BLaER1 (cell line): ENCODE results near the gene LGALS3BP.

Experiments
- H3K27ac ChIP-seq: shearing (Covaris generic); formaldehyde crosslinking; 2 replicates; pipeline ENCODE4 v1.8.1; 2022
- H3K27me3 ChIP-seq: shearing (Covaris generic); formaldehyde crosslinking; 2 replicates; pipeline ENCODE4 v1.8.1; 2022
- H3K36me3 ChIP-seq: shearing (Covaris generic); formaldehyde crosslinking; 2 replicates; pipeline ENCODE4 v1.8.1; 2022
- H3K4me1 ChIP-seq: shearing (Covaris generic); formaldehyde crosslinking; 2 replicates; pipeline ENCODE4 v1.8.1; 2022
- H3K4me2 ChIP-seq: shearing (Covaris generic); formaldehyde crosslinking; 2 replicates; pipeline ENCODE4 v1.8.1; 2022
- H3K4me3 ChIP-seq: shearing (Covaris generic); formaldehyde crosslinking; 2 replicates; pipeline ENCODE4 v1.8.1; 2022
- H3K9ac ChIP-seq: shearing (Covaris generic); formaldehyde crosslinking; 2 replicates; pipeline ENCODE4 v1.8.1; 2022
- H3K9me3 ChIP-seq: shearing (Covaris generic); formaldehyde crosslinking; 2 replicates; pipeline ENCODE4 v1.8.1; 2022
- H4K20me1 ChIP-seq: shearing (Covaris generic); formaldehyde crosslinking; 2 replicates; pipeline ENCODE4 v1.8.1; 2022
- Cebpa-rat ChIP-seq: shearing (Covaris generic); IDR thresholded peaks from 2 replicates; pipeline ENCODE4 v1.8.1; 2022

The LGALS3BP gene

DNA sequence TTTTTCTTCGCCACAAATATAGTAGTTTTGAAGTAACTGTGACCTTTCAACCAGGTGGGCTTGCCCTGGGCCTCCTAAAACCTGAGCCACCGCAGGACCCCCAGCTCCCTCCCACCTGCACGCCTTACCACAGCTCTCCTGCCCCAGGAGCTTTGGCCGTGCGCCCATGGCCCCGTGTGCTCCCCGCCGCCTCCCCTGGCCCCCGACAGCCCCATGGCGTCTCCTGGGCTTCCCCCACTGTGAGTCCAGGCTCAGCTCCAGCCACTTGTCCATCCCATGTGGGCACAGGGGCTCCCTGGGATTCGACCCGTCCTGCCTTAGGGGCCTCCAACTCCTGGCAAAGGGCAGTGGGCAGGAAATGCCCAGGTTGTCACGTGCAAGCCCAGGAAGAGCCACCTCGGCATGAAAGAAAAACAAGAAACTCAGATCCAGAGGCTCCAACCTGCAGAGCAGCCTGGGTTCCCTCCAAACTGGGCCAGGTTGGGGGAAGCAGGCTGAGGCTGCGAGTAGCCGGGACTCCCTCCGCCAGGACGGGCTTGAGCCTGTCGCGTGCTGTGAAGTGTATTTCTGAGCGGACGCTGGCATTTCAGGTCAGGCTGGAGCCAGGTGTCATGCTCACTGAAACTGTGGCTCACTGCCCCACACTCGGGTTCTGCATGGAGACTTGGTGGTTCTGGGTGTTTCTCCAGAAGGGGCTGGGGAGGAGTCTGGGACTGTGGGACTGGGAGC lies 5.8 kb downstream of the LGALS3BP start:
- Histone ChIP-seq H3K4me1 (peaks cover 76% of the 10 kb centered on the region), H3K4me3 (no peak overlapping the region), H3K4me2 (no peak overlapping the region), H3K27me3 (no peaks in the 10 kb centered on the region), H3K9ac (no peak overlapping the region), H3K27ac (no peak overlapping the region), H3K36me3 (peaks cover 49% of the 10 kb centered on the region), H4K20me1 (peaks cover 57% of the 10 kb centered on the region), H3K9me3 (no peaks in the 10 kb centered on the region)
- TF ChIP-seq Cebpa-rat = no peak

DNA sequence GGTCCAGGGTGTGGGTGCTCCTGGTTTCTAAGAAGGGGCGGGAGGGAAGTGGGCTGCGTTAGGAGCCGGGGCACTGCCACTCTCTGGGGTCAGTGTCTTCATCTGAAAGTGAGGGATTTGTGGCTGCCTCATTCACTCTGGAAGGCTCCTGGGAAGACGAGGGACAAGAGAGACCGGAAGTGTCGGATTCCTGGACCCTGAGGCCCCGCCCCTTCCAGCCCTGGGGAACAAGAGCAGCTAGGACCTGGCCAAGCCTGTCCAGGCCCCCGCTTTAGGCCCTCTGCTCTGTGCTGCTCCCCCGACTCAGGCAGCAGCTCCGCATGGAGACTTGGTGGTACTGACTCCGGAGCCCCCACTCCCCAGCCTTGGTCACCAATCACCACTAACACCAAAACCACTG lies 6.5 kb downstream of the LGALS3BP start:
- no peak overlapping the region for H3K27ac ChIP-seq

DNA sequence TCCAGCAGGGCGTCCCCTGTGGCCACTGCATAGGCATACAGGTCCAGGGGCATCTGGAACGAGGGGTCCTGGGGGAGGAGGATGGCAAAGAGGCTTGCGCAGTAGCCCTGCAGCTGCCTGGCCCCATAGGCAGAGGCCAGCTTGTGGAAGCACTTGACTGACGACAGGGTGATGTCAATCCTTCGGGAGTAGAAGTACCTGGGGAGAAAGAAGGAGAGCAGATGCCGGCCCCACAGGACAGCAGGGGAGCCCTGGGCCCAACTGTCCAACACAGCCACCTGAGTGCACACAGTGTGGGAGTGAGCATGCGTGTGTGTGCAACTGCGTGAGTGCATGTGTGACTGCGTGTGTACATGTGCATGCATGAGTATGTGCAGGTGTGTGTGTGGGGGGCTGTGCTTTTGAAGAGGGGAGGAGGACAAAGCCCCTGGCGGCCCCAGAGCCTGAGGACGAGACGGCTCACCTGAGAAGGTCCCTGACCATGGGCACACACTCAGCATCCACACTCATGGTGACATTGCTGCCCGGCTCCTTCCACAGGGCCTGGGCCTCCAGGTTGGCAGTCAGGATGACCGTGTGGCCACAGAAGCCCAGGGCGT lies 7.1 kb downstream of the LGALS3BP start:
- TF ChIP-seq Cebpa-rat = no peak
- peaks cover 76% of the 10 kb centered on the region for H3K4me1 ChIP-seq

More for the DNA sequence above, 6.5 kb downstream of the LGALS3BP start:
- Histone ChIP-seq H3K36me3 (peaks cover 49% of the 10 kb centered on the region), H3K9me3 (no peaks in the 10 kb centered on the region), H4K20me1 (peaks cover 56% of the 10 kb centered on the region), H3K9ac (no peak overlapping the region), H3K4me2 (no peak overlapping the region), H3K27me3 (no peaks in the 10 kb centered on the region), H3K4me3 (no peak overlapping the region), H3K4me1 (peaks cover 76% of the 10 kb centered on the region)
- no peak for TF ChIP-seq Cebpa-rat

DNA sequence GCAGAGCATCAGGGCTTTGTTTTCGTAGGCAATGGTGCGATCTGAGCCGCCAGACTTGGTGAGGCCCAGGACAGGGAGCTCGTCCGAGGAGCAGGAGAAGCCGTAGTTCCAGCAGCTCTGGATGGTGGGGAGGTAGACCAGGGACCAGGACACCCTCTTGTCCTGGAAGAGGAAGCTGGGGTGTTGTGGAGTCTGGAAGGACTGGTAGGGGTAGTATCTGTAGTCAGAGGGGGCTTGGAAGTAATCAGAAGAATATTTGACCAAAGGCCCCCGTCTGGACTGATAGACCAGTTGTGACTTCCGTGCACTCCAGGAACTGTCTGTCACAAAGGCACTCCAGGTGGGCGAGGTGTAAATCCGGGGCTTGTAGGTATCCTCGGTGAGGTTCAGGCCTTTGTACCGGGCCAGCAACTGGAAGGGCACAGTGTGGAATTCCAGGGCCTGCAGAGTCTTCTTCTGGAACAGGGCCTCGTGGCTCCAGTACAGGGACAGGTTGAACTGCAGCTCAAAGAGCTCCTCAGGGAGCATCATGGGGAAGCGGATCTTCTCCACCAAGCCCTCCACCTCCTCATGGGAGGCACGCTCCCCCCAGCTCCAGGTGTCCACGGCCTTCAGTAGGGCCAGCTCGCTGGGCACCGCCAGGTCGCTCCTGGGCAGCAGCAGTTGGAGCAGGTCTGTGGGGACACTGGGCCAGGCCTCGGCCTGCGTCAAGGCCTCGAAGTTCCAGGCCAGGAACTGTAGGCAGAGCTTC lies 7.8 kb downstream of the LGALS3BP start:
- peak overlapping the region; percentile 36; the same call in 1 of the 2 replicates for H3K9ac ChIP-seq
- peak overlapping the region; percentile 89 for H3K4me2 ChIP-seq
- H4K20me1 ChIP-seq = peaks cover 43% of the 10 kb centered on the region
- H3K9me3 ChIP-seq = no peaks in the 10 kb centered on the region
- H3K27me3 ChIP-seq = no peaks in the 10 kb centered on the region
- peaks cover 47% of the 10 kb centered on the region for H3K36me3 ChIP-seq
- peaks cover 76% of the 10 kb centered on the region for H3K4me1 ChIP-seq
- H3K27ac ChIP-seq = peak overlapping the region; percentile 32; the same call in 1 of the 2 replicates
- no peak for TF ChIP-seq Cebpa-rat
- H3K4me3 ChIP-seq = no peak overlapping the region

More for the DNA sequence above, 7.1 kb downstream of the LGALS3BP start:
- H3K4me3 ChIP-seq = no peak overlapping the region
- no peak overlapping the region for H3K9ac ChIP-seq
- no peak overlapping the region for H3K27ac ChIP-seq
- peaks cover 49% of the 10 kb centered on the region for H3K36me3 ChIP-seq
- no peak overlapping the region; the same call in 1 of the 2 replicates for H3K4me2 ChIP-seq
- H4K20me1 ChIP-seq = peaks cover 50% of the 10 kb centered on the region
- H3K27me3 ChIP-seq = no peaks in the 10 kb centered on the region
- H3K9me3 ChIP-seq = no peaks in the 10 kb centered on the region

DNA sequence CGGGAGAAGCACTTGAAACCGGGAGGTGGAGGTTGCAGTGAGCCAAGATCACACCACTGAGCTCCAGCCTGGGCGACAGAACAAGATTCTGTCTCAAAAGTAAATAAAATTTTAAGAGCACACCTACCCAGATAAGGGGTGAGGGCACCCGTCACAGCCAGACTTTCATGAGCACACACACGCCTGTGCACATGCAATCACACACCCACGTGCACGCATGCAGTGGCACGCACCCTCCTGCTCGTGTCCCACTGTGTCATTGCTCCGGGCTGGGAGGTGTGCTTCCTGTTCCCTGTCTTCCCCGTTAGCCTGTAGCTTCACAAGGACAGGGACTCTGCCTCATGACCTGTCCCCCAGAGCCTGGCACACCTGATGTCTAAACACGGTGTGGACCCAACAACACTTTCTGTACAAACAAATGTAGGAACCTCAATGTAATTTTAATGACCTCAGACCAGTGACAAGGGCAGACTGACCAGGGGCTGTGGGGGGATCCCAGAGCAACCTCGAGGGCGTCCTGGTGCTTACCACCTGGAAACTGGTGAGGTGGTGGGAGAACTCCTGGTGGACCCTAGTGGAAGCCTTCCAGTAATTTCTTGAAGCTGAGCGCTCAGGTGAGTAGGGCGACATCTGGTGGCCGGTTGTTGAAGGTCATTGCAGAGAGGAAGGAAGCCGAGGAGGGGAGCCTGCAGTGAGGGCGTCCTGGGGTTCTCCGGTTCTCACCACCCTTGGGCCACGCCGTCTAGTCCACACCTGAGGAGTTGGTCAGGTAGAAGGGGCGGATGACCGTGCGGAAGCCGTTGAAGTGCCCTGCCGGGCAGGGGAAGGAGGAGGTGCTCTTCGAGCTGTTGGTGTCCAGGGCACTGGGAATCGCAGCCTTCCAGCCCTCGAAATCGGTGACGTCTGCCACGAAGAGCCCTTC lies 8.6 kb downstream of the LGALS3BP start:
- H3K36me3 ChIP-seq = peaks cover 38% of the 10 kb centered on the region
- peaks cover 35% of the 10 kb centered on the region for H4K20me1 ChIP-seq
- H3K9ac ChIP-seq = peak overlapping the region; percentile 36; the same call in 1 of the 2 replicates
- no peak for TF ChIP-seq Cebpa-rat
- H3K27me3 ChIP-seq = no peaks in the 10 kb centered on the region
- H3K4me3 ChIP-seq = no peak overlapping the region
- H3K27ac ChIP-seq = peak overlapping the region; percentile 32; the same call in 1 of the 2 replicates
- no peaks in the 10 kb centered on the region for H3K9me3 ChIP-seq
- H3K4me2 ChIP-seq = peak overlapping the region; percentile 89
- H3K4me1 ChIP-seq = peaks cover 76% of the 10 kb centered on the region

DNA sequence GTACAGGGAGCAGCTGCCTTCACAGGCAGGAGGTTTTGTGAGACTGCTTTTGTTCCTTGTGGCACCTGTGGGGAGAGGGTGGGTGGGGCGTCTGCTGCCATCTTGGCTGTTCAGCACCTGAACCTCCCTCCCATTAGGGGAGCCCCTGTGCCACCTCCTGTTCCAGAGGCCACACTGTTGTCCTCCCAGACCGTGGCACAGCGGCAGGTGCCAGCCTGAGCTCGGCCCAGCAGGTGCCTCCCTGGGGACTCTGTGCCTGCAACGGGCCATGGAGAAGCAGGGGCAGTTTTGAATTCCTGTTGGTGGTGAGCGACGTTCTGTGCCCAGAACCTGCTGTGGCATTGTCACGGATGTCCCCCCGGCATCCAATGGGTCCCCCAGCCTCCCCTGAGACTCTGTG lies 9.9 kb downstream of the LGALS3BP start:
- H3K4me2 ChIP-seq = peak overlapping the region; percentile 89
- H3K9me3 ChIP-seq = no peaks in the 10 kb centered on the region
- no peak overlapping the region for H3K4me3 ChIP-seq
- H3K4me1 ChIP-seq = peaks cover 77% of the 10 kb centered on the region
- H3K27ac ChIP-seq = no peak overlapping the region
- no peaks in the 10 kb centered on the region for H3K27me3 ChIP-seq
- H3K9ac ChIP-seq = no peak overlapping the region
- H3K36me3 ChIP-seq = peaks cover 28% of the 10 kb centered on the region
- peaks cover 27% of the 10 kb centered on the region for H4K20me1 ChIP-seq
- no peak for TF ChIP-seq Cebpa-rat

DNA sequence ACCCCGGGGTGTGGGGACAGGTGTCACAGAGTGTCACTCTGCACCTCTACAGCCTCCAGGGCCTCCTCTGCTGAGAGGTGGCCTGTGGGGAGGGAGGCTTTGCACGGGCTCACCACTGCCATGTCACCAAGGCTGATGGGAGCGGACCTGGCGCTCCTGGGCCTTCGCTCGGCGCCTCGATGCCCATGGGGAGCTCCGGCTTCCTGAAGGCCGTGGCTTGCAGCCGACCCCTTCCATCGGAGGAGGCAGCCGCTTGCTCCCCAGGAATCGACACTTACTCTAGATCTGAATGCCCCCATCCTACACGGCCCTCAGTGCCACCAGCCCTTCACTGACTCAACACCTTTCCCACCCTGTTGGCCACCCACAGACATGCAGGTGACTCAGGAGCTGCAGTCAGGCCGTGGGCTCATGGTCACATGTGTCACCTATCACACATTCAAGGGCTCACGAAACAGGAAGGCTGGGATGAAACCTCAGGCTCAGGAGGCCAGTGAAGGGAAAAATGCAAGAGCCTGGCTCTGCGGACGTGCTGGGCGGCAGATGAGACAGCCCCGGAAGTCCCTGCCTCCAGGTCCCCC lies 11.9 kb downstream of the LGALS3BP start:
- Histone ChIP-seq H3K4me2 (peak overlapping the region; percentile 89), H3K9me3 (no peaks in the 10 kb centered on the region), H3K27me3 (no peaks in the 10 kb centered on the region), H3K4me3 (no peak overlapping the region), H4K20me1 (peaks cover 22% of the 10 kb centered on the region), H3K4me1 (peaks cover 97% of the 10 kb centered on the region), H3K9ac (no peak overlapping the region), H3K27ac (0 out of 2 replicates have a peak overlapping the region, but pooled peaks have one; percentile 69), H3K36me3 (peaks cover 13% of the 10 kb centered on the region; the same call in 1 of the 2 replicates)
- no peak for TF ChIP-seq Cebpa-rat

DNA sequence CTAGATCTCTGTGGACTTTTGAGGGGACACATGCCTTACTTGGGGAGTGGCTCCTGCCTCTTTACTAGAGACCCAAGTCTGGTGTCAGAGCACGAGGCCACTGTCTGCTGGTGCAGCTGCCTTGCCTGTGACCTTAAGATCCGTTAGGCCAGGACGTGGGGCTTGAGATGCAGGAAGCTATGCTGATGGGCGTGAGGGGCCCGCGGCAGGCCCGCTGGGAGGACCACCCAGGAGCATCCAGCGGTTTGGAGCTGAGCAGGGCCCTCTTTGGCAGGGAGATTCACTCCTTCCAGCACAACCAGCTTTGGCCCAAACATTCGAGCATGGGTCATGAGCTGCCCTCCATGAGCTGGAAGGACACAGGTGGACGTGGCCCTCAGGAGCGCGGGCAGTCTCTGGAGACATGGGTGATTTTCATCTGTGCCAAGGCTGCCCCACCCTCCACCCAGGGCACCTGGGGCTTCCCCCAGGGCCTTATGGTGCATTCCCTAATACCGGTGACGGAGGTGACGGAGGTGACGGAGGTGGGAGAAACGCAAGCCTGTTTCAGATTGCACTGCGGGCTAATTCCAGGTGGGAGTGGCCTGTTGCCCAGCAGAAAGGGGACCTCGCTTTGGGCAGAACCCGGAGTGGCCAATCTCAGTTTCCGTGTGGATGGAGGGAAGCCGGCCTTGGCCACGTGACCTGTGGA lies 12.7 kb downstream of the LGALS3BP start:
- Histone ChIP-seq H3K27me3 (no peaks in the 10 kb centered on the region), H3K9me3 (no peaks in the 10 kb centered on the region), H3K4me2 (peak overlapping the region; percentile 89), H3K4me1 (peaks cover 100% of the 10 kb centered on the region), H3K9ac (peak overlapping the region; percentile 30; the same call in 1 of the 2 replicates), H3K36me3 (peaks cover 5% of the 10 kb centered on the region; the same call in 1 of the 2 replicates), H4K20me1 (peaks cover 19% of the 10 kb centered on the region), H3K27ac (peak overlapping the region; percentile 69), H3K4me3 (no peak overlapping the region)
- TF ChIP-seq Cebpa-rat = no peak
